Stimulated activated CD8-positive, alpha-beta memory T cell treated with anti-CD3 and anti-CD28 coated beads, Interleukin-12 subunit alpha, Interleukin-12 subunit beta, amount 100 ng/mL, for 24 hours (primary cell): Measurements from ENCODE around the gene NLRP6.
"Not testable (repeated sequence)": the region's sequence is repeated elsewhere in the genome, so short reads cannot be mapped to it uniquely, and the experiment has no call there.

ENCODE experiments used
- DNase-seq: peaks from one replicate; pipeline ENCODE4 v3.0.0-alpha.2; 2020; ENCODE audit errors: extremely low read depth

The NLRP6 gene

GRCh38 chr11:293852-294661 is 15.8 kb downstream of the NLRP6 start:
- DNase-seq: no peak

DNA sequence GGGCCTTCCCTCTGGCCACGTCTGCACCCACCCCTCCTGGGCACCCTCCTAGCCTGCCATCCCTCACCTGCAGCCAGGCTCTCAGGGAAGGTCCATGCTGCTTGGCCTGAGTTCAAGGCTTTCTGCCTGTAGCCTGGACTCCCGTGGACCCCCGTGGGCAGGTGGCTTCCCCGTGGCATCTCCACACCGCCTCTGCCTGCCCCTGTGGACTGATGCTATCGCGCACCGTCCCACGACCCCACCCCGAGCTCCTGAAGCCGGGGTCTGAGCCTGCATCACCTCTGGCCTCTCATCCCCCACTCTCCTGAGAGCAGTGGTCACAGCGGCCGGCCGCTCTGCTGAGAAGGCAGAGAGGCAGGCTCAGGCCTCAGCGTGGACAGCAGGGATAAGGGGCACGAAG is 16.6 kb downstream of the NLRP6 start:
- DNase-seq: no peak

DNA sequence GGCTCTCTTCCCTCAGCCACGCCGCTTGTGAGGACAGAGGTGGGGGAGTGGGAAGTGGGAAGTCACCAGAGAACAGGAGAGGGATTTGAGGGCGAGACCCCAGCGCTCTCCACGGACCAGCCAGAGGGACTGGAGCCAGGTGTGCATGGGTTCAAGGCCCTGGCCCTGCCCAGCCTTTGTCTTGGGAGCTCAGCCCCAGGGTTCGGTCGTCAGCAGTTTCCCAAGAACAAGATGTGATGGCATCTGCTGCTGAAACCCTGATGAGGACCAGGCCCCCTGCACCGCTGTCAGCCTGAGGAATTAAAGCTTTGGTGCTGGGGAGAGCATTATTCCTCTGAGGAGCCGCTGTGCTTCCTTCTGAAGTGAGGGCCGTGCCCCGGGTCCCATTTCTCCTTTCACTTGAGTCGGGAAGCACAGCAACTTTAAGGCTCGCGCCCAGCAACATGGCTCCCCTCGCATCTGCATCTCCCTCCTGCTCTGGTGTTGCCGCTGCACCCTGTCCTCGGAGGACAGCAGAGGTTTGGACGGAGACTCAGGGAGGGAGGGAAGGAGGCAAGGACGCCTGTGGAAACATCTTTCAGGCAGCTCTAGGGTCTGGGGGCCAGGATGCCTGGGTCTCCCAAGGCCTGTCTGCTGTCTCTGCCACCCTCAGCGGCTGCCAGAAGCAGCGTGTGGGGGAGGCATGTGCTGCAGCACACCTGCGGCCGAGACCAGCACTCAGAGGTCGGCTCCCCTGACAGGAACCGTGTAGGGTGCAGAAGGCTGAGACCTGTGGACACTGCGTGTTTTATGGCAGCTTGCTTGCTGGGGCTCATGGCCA is 17.4 kb downstream of the NLRP6 start:
- DNase-seq: no peak

GRCh38 chr11:296171-297050 is 18.2 kb downstream of the NLRP6 start:
- DNase-seq: no peak

GRCh38 chr11:297051-297585 is 18.9 kb downstream of the NLRP6 start:
- DNase-seq: no peak

DNA sequence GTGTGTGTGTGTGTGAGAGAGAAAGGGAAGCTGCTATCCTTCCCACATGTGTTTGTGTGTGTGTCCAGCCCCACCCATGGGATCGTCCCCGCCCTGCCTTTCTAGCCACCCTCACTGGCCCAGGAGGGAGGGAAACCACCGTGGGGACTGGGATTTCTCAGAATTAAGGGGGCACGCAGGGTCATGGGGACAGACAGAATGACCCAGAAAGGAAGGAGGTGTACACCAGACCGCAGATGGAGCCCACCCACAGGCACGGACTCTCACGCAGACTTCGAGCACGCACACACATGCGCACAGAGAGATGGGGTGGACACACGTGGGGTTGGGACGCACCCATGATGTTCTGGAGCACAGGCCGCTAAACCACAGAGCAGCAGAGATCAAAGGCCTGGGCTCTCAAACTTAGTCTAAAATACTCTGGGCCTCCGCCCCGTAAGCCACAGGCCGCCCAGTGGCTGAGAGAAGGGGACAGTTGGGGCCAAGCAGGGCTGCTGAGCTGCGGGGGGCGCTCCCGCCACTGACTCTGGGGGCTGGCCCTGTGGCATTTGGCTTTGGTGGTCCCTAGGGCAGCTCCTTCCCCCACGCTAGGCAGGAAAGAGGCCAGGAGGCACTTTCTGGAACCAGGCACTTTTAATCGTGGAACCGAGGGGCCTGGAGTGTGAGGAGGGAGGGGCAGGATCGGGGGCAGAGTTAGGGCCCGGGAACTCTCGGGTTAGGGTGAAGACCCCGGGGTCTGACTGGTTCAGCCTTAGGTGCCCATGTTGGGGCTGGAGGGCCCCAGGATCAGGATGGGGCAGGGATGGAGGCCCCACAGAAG is 19.6 kb downstream of the NLRP6 start:
- no peak for DNase-seq

- DNase-seq: no peak
These were observed 20.3 kb downstream of the NLRP6 start for GRCh38 chr11:298406-299065.

GRCh38 chr11:299081-299891 is 21.1 kb downstream of the NLRP6 start, which contains the start of gene IFITM5:
Gene IFITM5 (minus strand): TSS chr11:299526. CDS start chr11:299490, 36 bp downstream.
- no peak for DNase-seq

DNA sequence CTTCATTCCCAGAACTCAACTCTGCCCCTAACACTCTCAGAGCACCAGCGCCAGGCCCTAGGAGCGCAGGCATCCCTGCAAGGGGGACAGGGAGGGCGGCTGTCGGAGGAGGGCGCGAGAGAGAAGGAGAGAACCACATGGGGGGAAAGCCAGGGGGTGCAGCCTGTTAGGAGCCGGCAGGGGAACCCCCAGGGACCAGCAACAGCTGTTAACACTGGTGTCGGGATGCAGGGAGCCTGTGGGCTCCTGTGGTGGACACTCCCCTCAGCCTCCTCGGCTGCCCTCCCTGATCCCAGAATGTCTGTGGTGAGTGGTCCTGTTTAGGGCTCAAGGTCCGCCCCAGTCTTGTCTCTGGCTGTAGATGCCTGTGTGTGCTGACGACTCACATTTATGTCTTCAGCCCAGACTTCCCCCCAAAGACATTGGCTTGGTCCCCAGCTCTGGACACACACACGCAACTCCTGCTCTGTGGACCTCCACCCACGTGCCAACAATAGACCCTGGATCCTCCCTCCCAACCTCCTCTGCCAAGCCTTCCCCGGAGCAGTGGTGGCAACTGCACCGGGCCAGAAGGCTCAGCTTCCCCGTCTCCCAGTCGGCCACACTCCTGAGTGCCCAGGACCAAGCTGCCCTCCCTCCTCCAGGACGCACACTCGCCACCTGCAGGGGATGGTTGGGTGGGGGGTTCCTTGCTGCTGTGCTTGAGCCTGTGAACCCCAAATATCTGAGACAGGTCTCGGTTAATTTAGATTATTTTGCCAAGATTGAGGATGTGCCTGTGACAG is 21.9 kb downstream of the NLRP6 start:
- DNase-seq: no peak

- no peak for DNase-seq
These were observed 25.2 kb downstream of the NLRP6 start for GRCh38 chr11:303363-303762.

GRCh38 chr11:304061-304506 is 25.9 kb downstream of the NLRP6 start:
- DNase-seq: no peak

DNA sequence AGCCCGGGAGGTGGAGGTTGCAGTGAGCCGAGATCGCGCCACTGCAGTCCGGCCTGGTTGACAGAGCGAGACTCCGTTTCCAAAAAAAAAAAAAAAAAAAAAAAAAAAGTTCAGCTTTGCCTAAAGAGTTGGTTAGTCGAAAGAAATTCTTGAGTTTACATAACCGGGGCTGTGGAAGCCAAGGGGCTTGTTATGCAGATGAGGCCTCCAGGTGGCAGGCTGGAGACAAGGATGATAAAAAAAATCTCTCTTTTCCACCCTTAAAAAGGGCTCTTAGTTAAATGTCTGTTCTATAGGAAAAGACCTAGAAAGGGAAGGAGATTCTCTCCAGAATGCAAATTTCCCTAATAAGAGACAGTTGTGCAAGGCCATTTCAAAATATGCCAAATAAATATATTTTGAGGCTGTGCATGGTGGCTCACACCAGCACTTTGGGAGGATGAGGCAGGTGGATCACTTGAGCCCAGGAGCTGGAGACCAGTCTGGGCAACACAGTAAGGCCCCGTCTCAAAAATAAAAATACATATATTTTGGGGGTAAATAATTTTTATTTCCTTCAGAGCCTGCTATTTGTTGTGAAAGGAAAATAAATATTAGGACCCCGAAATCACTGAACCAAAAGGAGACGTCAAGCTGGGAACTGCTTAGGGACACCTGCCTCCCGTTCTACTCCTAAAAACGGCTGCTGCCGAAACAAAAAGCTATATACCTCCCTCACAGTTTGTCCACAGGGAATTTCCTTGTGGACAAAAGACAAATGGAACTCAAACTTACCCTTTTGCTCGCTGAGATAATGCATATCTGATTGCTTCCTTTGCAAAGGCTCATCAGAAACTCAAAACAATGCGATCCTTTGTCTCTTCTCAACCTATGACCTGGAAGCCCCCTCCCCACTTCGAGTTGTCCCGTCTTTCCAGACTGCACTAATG is 27.0 kb downstream of the NLRP6 start:
- no peak for DNase-seq

DNA sequence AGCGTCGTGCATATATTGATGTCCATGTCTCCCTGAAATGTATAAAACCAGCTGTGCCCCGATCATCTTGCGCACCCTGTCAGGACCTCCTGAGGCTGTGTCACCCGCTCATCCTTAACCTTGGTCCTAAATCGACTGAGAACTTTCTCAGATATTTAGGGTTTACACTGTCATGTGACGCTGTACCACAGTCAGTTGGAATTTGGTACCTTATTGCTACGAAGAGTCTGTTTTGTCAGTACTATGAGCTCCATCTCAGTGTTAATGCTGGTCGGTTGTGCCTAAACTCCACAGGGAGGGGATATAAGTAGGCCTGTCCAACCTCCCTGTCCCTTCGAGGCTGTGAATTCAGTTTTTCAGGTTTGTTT is 27.6 kb downstream of the NLRP6 start:
- no peak for DNase-seq

- no peak for DNase-seq
These were observed 28.6 kb downstream of the NLRP6 start for GRCh38 chr11:306645-307371.

GRCh38 chr11:307766-308708 is 29.8 kb downstream of the NLRP6 start, which contains the start of gene IFITM2:
Gene IFITM2 (plus strand): TSS chr11:307816. CDS start chr11:308193, 377 bp downstream.
- not testable (repeated sequence) for DNase-seq
